Body of pancreas (tissue), 4 donors: ENCODE measurements around the gene CA5A.

Experiments used
- CTCF ChIP-seq, 7 experiments: fragments of 450-650 bp in 4 of 7; fragments of 200-600 bp in 3 of 7; sonication (generic) in 3 of 7; IDR thresholded peaks; one replicate each; pipeline ENCODE4 v1.5.1; 2016 to 2019; ENCODE audit warnings: antibody characterized with exemption in 7 of 7
- POLR2A ChIP-seq, 3 donors: fragments of 450-650 bp; IDR thresholded peaks; one replicate each; pipeline ENCODE4 v1.6.1; 2016; ENCODE audit warnings: antibody characterized with exemption in 3 of 3, mild to moderate bottlenecking in 2 of 3

GRCh38 chr16:87839542-87840270, 96.6 kb downstream of the CA5A start:
- TF ChIP-seq CTCF (IDR thresholded peaks at IDR 0.05), result no peak
- TF ChIP-seq POLR2A (IDR thresholded peaks at IDR 0.05), result no peak
